Esophagus muscularis mucosa (tissue), 4 donors: ENCODE measurements around the gene FBH1.

Experiments
- EP300 ChIP-seq: sonication (generic); formaldehyde crosslinking; IDR thresholded peaks from one replicate; pipeline ENCODE4 v1.6.1; 2017; ENCODE audit warnings: antibody characterized with exemption
- POLR2A ChIP-seq: fragments of 450-650 bp; IDR thresholded peaks from one replicate; pipeline ENCODE4 v1.6.1; 2017; ENCODE audit warnings: antibody characterized with exemption, moderate library complexity, mild to moderate bottlenecking, low read depth
- POLR2AphosphoS5 ChIP-seq, 2 donors: sonication (generic); formaldehyde crosslinking; IDR thresholded peaks; one replicate each; pipeline ENCODE4 v1.6.1; 2017; ENCODE audit warnings: antibody characterized with exemption in 2 of 2
- TF ChIP-seq, protein P1 (sequence below), 3 experiments: fragments of 200-600 bp in 2 of 3; fragments of 450-650 bp in 1 of 3; sonication (generic) in 2 of 3; IDR thresholded peaks; one replicate each; pipeline ENCODE4 v1.5.1; 2017 to 2019; ENCODE audit warnings: antibody characterized with exemption in 3 of 3, mild to moderate bottlenecking in 2 of 3, moderate library complexity in 1 of 3

DNA sequence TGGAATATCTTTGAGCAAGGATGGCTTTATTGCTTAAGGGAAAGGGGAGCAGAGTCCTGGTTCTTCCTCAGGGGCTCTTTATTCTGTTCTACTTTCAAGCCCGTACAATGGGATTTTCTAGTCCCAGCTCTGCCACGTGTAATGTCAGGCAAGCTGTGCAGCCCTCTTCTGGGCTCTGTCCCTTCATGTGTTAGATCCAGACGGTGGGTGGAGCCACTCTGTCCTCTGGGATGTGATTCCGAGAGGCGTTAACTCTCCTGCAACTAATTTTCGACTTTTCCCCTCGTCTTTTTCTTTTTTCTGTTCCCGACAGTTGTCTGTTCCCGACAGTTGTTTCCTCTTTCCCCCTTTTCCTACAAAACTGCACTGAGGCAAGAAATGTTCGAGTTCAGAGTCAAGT, 34.8 kb downstream of the FBH1 start:
- TF ChIP-seq, protein P1, sequence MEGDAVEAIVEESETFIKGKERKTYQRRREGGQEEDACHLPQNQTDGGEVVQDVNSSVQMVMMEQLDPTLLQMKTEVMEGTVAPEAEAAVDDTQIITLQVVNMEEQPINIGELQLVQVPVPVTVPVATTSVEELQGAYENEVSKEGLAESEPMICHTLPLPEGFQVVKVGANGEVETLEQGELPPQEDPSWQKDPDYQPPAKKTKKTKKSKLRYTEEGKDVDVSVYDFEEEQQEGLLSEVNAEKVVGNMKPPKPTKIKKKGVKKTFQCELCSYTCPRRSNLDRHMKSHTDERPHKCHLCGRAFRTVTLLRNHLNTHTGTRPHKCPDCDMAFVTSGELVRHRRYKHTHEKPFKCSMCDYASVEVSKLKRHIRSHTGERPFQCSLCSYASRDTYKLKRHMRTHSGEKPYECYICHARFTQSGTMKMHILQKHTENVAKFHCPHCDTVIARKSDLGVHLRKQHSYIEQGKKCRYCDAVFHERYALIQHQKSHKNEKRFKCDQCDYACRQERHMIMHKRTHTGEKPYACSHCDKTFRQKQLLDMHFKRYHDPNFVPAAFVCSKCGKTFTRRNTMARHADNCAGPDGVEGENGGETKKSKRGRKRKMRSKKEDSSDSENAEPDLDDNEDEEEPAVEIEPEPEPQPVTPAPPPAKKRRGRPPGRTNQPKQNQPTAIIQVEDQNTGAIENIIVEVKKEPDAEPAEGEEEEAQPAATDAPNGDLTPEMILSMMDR (IDR thresholded peaks at IDR 0.05) = no peak
- TF ChIP-seq POLR2A = no peak
- TF ChIP-seq EP300 = no peak
- no peak for TF ChIP-seq POLR2AphosphoS5 (IDR thresholded peaks at IDR 0.05)
